ENCODE measurements around the gene CDRT4. TPM values are rescaled to one million over a fixed set of nuclear protein-coding genes. Genes with fewer than 3 reads are reported as not detected.

The CDRT4 gene
- total RNA-seq, 2 experiments from 2014 or later = 1.5 to 2.7 TPM

DNA sequence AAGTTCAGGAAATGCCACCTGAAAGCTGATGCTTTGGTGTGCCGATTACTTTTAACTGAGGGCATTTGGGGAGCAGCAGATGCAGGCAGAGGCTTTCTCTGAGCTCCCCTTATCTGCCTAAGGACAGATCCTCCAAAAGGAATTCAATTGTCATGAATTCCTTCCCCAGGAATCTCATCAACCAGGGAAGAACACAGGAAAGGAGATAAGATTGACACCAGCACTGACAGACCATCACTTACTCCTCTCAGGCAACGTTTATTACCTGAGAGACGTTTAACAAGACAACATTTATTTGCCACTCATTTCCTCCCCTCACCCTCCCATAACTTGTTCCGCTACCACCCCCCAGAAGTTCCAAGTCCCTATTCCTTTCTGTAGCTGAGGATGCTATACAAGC is 17.6 kb upstream of the CDRT4 start:
- Mint-ChIP-seq H3K27me3 (no peaks in the 10 kb centered on the region), H3K36me3 (ENCODE audit: low read depth) (no peaks in the 10 kb centered on the region), H3K4me3 (no peak overlapping the region), H3K4me1 (no peaks in the 10 kb centered on the region), H3K9me3 (no peaks in the 10 kb centered on the region), H3K27ac (no peak overlapping the region)
- POLR2A ChIA-PET = no interaction called here
- CTCF ChIA-PET = no interaction called here
- DNase-seq = no peak

DNA sequence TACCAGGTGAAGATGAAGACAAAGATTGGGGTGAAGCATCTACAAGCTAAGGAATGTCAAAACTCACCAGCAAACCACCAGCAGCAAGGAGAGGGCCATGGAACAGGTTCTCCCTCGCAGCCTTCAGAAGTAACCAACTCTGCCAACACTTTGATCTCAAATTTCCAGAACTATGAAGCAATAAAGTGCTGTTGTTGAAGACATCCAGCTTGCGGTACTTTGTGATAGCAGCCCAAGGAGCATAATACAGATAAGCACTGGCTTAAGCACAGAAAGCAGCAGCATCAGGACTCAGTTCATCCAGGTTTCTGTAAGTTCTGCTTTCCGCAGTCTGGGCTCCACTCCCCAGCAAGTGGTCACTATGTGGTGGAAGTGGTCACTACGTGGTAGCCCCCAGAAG is 16.0 kb upstream of the CDRT4 start:
- H3K27ac Mint-ChIP-seq = no peak overlapping the region
- H3K27me3 Mint-ChIP-seq = no peaks in the 10 kb centered on the region
- ChIA-PET CTCF (interaction anchor here (0.5 kb wide), 1 partner anchor 87 kb away, joined by 3 read pairs; no protein-coding TSS in a partner anchor), POLR2A (no interaction called here)
- H3K9me3 Mint-ChIP-seq = no peaks in the 10 kb centered on the region
- H3K4me1 Mint-ChIP-seq = no peaks in the 10 kb centered on the region
- no peak overlapping the region for H3K4me3 Mint-ChIP-seq
- H3K36me3 Mint-ChIP-seq (ENCODE audit: low read depth) = no peaks in the 10 kb centered on the region
- DNase-seq = no peak

DNA sequence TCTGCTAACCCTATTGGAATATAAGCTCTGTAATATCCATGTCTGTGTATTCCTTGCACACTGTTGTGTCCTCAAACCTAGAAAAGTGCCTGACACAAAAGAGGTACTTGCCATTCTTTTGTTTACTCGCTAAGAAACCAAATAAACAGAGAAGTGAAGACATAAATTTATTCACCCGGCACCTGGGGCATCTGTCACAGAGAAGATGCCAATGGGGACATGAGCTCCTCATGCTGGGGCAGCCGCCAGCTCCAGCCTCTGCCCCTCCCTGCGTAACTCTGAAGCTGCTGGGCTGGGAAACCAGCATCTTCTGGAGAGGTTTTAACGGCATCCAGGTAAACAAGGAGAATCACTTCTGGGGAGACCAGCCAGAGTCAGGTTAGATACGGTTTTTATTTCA is 15.1 kb upstream of the CDRT4 start:
- ChIA-PET CTCF (no interaction called here), POLR2A (no interaction called here)
- Mint-ChIP-seq H3K36me3 (ENCODE audit: low read depth) (no peaks in the 10 kb centered on the region), H3K4me3 (no peak overlapping the region), H3K27ac (no peak overlapping the region), H3K9me3 (no peaks in the 10 kb centered on the region), H3K4me1 (no peaks in the 10 kb centered on the region), H3K27me3 (no peaks in the 10 kb centered on the region)
- no peak for DNase-seq

DNA sequence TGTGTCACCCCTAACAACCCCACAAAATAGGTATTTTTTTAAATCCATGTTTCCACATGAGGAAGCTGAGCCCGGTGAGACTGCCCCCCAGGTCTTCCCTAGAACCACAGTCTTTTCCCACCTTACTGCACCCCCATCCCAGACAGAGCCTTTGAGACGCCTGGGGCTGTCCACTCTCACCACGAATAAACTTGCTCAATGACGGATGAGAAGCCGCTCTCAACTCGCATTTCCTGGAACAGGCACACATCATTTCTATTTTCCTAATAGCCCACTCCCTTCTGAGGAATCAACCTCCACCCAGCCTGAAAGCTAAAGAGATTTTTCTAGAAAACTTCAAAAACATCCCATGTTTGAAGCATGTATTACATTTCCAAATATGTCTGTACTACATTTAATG is 14.1 kb upstream of the CDRT4 start:
- ChIA-PET POLR2A (no interaction called here), CTCF (no interaction called here)
- Mint-ChIP-seq H3K36me3 (ENCODE audit: low read depth) (no peaks in the 10 kb centered on the region), H3K27ac (no peak overlapping the region), H3K27me3 (no peaks in the 10 kb centered on the region), H3K4me3 (no peak overlapping the region), H3K4me1 (no peaks in the 10 kb centered on the region), H3K9me3 (no peaks in the 10 kb centered on the region)
- no peak for DNase-seq

DNA sequence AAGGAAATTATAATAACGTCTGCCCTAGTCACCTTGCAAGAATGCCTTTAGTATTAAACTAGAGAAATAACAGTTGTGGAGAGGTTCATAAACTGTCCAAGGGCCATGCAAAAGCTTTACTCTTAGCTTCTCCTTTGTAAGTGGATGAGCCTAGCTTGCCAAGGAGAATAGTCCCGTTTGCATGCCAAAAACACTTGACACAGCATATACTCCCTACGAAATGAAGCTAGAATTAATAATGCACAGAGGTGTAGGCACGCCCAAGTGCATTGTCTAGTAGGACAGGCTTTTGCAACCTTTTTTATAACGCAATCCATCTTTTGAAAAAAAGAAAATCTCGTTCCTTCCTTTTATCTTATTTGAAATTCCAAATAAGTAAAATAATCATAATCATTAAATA is 12.8 kb upstream of the CDRT4 start:
- DNase-seq = no peak
- Mint-ChIP-seq H3K27me3 (no peaks in the 10 kb centered on the region), H3K4me1 (no peaks in the 10 kb centered on the region), H3K27ac (no peak overlapping the region), H3K36me3 (ENCODE audit: low read depth) (no peaks in the 10 kb centered on the region), H3K4me3 (no peak overlapping the region), H3K9me3 (no peaks in the 10 kb centered on the region)
- ChIA-PET POLR2A (no interaction called here), CTCF (interaction anchor here (0.7 to 1.1 kb wide), 2 partner anchors 9 to 23 kb away, joined by 3 to 4 read pairs; no protein-coding TSS in a partner anchor)

DNA sequence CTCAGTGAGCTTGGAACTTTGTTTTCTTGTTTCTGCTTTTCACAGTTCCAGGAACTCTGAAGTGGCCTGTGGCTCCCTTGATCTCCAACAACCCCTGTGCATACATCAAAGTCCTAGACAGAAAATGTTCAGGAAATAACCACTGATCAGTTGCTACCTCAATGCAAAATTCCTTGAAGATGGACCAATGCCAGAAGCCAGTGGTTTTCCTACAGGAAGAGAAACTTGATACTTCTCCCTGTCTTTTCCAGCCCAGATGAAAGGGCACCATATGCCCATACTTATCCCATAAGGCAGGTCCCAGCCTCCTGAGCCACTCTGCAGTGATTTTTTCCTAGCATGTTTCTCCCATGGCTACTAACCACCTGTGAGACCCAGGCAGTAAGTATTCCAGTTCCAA is 12.3 kb upstream of the CDRT4 start:
- ChIA-PET POLR2A (no interaction called here), CTCF (interaction anchor here (1.1 kb wide), 1 partner anchor 9 kb away, joined by 3 read pairs; no protein-coding TSS in a partner anchor)

DNA sequence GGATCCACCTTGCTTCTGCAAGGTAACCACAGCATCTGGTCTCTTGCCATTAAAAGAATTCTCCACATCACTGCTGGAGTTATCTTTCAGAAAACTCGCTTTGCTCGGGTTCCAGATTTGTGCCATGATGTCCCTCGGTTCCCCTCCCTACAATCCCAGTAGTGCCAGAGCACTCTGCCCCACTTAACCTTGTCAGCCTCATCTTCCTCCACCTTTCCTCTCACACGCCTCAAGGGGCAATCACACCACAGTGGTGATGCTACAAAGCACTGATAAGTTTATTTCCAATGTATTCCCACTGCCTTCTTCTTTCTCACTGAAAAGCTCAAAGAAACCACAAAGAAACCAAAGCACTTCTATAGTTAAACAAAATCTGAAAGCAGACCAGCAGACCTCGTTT is 11.4 kb upstream of the CDRT4 start:
- H3K4me3 Mint-ChIP-seq = no peak overlapping the region
- no peaks in the 10 kb centered on the region for H3K27me3 Mint-ChIP-seq
- ChIA-PET POLR2A (no interaction called here), CTCF (no interaction called here)
- no peaks in the 10 kb centered on the region for H3K36me3 Mint-ChIP-seq (ENCODE audit: low read depth)
- no peak for DNase-seq
- no peak overlapping the region for H3K27ac Mint-ChIP-seq
- no peaks in the 10 kb centered on the region for H3K4me1 Mint-ChIP-seq
- no peaks in the 10 kb centered on the region for H3K9me3 Mint-ChIP-seq

More for the DNA sequence above, 12.3 kb upstream of the CDRT4 start:
- no peaks in the 10 kb centered on the region for H3K27me3 Mint-ChIP-seq
- no peak overlapping the region for H3K4me3 Mint-ChIP-seq
- no peaks in the 10 kb centered on the region for H3K36me3 Mint-ChIP-seq (ENCODE audit: low read depth)
- H3K9me3 Mint-ChIP-seq = no peaks in the 10 kb centered on the region
- no peak overlapping the region for H3K27ac Mint-ChIP-seq
- no peak for DNase-seq
- H3K4me1 Mint-ChIP-seq = no peaks in the 10 kb centered on the region

DNA sequence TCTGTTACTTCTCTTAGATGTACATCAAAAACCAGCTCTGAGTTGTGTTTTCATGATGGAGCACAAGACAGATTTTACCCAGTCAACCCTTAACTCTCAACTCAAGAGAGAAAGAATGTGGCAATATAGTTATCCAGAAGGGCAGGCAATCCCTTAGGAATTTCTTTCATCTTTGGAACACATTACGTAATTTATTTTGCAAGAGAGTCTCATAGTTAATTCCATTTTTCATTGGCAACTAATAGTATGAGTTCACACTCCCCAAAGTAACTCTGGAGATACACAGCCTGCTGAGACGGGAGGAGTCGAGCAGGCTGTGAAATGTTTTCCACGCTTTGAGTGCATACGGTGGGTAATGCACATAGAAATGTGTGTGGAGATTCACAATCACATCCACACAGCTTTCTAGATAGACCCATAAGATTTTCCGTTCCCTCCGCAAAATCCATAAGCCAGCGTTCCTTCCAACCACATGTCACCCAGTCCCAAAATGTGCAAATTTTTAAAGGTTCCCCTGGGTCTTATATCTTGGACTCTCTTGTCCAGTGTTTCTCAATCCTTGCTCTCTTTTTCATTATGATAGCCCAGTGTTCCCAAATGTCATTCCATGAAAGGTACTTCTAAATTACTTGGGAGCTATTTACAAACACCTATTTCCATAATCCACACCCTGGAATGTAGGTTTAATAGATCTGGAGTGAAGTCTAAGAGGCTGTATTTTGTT is 8.4 kb upstream of the CDRT4 start:
- POLR2A ChIA-PET = no interaction called here
- H3K4me1 Mint-ChIP-seq = no peaks in the 10 kb centered on the region
- no peak for DNase-seq
- no peak overlapping the region for H3K4me3 Mint-ChIP-seq
- H3K36me3 Mint-ChIP-seq (ENCODE audit: low read depth) = no peaks in the 10 kb centered on the region
- H3K27ac Mint-ChIP-seq = no peak overlapping the region
- H3K27me3 Mint-ChIP-seq = no peaks in the 10 kb centered on the region
- CTCF ChIA-PET = no interaction called here
- H3K9me3 Mint-ChIP-seq = no peaks in the 10 kb centered on the region

DNA sequence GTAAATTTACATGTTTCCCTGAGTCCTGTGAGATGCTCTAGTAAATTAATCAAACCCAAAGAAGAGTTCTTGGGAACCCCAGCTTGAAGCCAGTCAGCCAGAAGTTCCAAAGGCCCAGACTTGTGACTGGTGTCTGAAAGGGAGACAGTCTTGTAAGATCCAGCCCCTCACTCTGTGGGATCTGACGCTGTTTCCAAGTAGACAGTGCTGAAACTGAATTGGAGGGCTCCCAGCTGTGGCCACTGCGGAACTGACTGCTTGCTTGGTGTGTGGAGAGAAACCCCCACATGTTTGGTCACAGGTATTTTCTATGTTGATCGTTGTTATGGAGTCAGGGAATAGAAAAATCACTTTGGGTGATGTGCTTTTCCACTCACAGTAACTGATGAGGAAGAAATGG is 5.5 kb upstream of the CDRT4 start:
- ChIA-PET CTCF (no interaction called here), POLR2A (no interaction called here)
- no peaks in the 10 kb centered on the region for H3K27me3 Mint-ChIP-seq
- H3K27ac Mint-ChIP-seq = no peak overlapping the region
- no peaks in the 10 kb centered on the region for H3K9me3 Mint-ChIP-seq
- no peaks in the 10 kb centered on the region for H3K4me1 Mint-ChIP-seq
- H3K4me3 Mint-ChIP-seq = no peak overlapping the region
- DNase-seq = no peak
- H3K36me3 Mint-ChIP-seq (ENCODE audit: low read depth) = no peaks in the 10 kb centered on the region

DNA sequence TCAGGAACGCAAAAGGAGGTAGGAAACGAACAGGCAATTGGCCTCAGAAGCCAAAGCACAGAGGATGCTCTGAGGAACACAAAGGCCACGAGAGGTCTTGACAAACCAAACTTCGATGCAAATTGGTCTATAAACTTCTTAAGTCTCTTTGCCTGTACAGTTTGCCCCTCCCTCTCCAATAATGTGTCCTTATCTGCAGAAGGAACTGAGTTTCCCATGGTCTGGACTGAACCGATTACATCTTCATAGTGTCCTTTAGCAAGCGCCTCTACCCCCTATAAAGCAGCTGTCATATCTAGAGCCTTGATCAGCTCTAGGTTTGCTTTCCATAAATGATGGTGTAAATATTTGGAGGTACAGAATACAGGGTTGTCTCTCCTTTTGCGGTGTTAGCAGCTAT is 3.1 kb upstream of the CDRT4 start:
- CTCF ChIA-PET = no interaction called here
- Mint-ChIP-seq H3K4me1 (no peaks in the 10 kb centered on the region), H3K36me3 (ENCODE audit: low read depth) (no peaks in the 10 kb centered on the region), H3K9me3 (no peaks in the 10 kb centered on the region), H3K27me3 (no peaks in the 10 kb centered on the region), H3K27ac (no peak overlapping the region), H3K4me3 (no peak overlapping the region)
- POLR2A ChIA-PET = no interaction called here
- DNase-seq = no peak

DNA sequence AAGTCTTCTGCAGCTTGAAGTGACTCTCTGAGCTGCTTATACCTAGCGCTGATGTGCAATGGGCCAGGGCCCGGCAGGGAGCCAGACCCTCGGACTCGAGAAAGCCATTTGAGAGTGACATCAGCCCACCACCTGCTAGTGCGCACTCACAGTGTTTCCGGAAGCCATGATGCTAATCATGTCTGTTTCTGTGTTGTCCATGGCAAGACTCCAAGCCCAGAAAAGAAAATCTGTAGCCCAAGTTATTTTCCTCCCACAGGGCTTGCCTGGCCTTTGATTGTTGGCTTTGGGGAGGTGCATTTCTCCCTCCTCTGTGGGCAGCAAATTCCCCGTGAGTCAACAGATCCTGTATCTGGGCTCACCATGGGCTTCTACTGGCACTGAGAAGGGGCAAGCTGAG is 1.8 kb upstream of the CDRT4 start:
- H3K27me3 Mint-ChIP-seq = no peaks in the 10 kb centered on the region
- DNase-seq = no peak
- H3K36me3 Mint-ChIP-seq (ENCODE audit: low read depth) = no peaks in the 10 kb centered on the region
- POLR2A ChIA-PET = no interaction called here
- CTCF ChIA-PET = no interaction called here
- no peak overlapping the region for H3K27ac Mint-ChIP-seq
- no peaks in the 10 kb centered on the region for H3K9me3 Mint-ChIP-seq
- H3K4me3 Mint-ChIP-seq = no peak overlapping the region
- no peaks in the 10 kb centered on the region for H3K4me1 Mint-ChIP-seq

DNA sequence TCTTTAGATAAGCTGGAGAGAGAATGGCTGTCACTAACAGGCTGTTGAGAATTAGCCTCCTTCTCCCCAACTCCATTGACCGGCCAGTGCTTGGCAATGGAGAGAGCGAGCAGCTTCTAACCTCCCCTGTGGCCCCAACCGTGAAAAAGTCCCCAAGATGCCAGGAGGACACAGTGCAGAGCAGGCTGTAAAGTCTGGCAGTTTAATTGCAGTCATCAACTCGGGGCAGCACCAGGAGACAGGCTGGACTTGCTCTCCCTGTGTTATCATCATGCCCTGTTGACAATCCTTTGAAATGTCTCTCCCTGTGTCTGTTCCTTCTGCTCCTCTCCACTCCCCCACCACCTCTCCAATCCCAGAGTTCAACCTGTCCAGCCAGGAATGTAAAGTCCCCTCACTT is 705 bp upstream of the CDRT4 start:
- Mint-ChIP-seq H3K4me1 (no peaks in the 10 kb centered on the region), H3K36me3 (ENCODE audit: low read depth) (no peaks in the 10 kb centered on the region), H3K27ac (no peak overlapping the region), H3K4me3 (no peak overlapping the region), H3K27me3 (no peaks in the 10 kb centered on the region), H3K9me3 (no peaks in the 10 kb centered on the region)
- ChIA-PET CTCF (no interaction called here), POLR2A (no interaction called here)
- no peak for DNase-seq

DNA sequence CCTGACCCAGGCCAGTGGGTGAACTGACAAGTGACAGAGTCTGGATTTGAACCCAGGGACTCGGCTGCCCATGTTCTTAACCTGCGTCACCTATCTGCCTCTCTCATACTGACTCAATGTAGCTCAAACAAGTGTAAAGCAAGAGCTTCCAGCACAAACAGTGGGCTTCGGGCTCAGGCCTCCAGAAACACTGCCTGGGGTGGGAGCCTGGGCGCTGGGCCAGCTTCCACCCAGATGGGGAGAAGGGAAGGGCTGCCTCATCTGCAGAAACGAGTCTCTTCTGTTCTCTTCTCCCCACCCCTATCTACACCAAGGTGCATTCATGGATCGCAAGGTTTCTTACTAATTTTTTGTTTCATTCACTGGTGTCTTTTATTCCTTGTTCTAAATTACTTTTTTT is 1.3 kb downstream of the CDRT4 start:
- H3K4me1 Mint-ChIP-seq = no peaks in the 10 kb centered on the region
- no peaks in the 10 kb centered on the region for H3K27me3 Mint-ChIP-seq
- no peak overlapping the region for H3K4me3 Mint-ChIP-seq
- CTCF ChIA-PET = no interaction called here
- DNase-seq = no peak
- POLR2A ChIA-PET = no interaction called here
- no peaks in the 10 kb centered on the region for H3K36me3 Mint-ChIP-seq (ENCODE audit: low read depth)
- H3K27ac Mint-ChIP-seq = no peak overlapping the region
- H3K9me3 Mint-ChIP-seq = no peaks in the 10 kb centered on the region

DNA sequence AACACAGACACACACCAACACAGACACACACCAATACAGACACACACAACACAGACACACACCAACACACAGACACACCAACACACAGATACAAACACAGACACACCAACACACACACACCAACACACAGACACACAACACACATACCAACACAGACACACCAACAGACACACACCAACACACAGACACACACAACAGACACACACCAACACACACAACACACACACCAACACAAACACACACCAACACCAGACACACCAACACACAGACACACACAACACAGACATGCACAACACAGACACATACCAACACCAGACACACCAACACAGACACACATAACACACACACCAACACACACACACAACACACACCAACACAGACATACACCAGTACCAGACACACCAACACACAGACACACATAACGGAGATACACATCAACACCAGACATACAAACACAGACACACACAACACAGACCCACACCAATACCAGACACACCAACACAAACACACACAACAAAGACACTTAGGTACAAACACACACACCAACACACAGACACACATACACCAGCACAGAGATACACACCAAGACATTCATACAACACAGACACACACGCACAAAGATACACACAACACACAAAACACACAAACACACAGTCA is 2.2 kb downstream of the CDRT4 start:
- Mint-ChIP-seq H3K4me3 (no peak overlapping the region), H3K27ac (no peak overlapping the region), H3K27me3 (no peaks in the 10 kb centered on the region), H3K4me1 (no peaks in the 10 kb centered on the region), H3K9me3 (no peaks in the 10 kb centered on the region), H3K36me3 (ENCODE audit: low read depth) (no peaks in the 10 kb centered on the region)
- DNase-seq = no peak
- ChIA-PET CTCF (no interaction called here), POLR2A (no interaction called here)

Measured in activated CD4-positive, alpha-beta T cell treated with anti-CD3 and anti-CD28 coated beads, Interleukin-2, amount 10 ng/mL, durations not matched to agents 7 days and 5 days (primary cell).